ENCODE data around the gene KCNQ1OT1. TPM values are rescaled to one million over a fixed set of nuclear protein-coding genes. Genes with fewer than 3 reads are reported as not detected.

The KCNQ1OT1 gene
- total RNA-seq, 1 experiment from 2014 or later, result 2.4 TPM

- TF ChIP-seq KAT7 (CRISPR knock-in tag; IDR thresholded peaks at IDR 0.05; ENCODE audit: borderline replicate concordance) (no peak), TCF7 (CRISPR knock-in tag; IDR thresholded peaks at IDR 0.05; ENCODE audit: low read depth) (no peak), FOXK1 (CRISPR knock-in tag; IDR thresholded peaks at IDR 0.05) (no peak), CBFB (CRISPR knock-in tag; IDR thresholded peaks at IDR 0.05; ENCODE audit: low read depth) (no peak), TEAD4 (CRISPR knock-in tag; IDR thresholded peaks at IDR 0.05) (no peak), NFE2L1 (CRISPR knock-in tag; IDR thresholded peaks at IDR 0.05) (no peak), HMGA2 (CRISPR knock-in tag; IDR thresholded peaks at IDR 0.05) (no peak)
- TF ChIP-seq, protein P1, sequence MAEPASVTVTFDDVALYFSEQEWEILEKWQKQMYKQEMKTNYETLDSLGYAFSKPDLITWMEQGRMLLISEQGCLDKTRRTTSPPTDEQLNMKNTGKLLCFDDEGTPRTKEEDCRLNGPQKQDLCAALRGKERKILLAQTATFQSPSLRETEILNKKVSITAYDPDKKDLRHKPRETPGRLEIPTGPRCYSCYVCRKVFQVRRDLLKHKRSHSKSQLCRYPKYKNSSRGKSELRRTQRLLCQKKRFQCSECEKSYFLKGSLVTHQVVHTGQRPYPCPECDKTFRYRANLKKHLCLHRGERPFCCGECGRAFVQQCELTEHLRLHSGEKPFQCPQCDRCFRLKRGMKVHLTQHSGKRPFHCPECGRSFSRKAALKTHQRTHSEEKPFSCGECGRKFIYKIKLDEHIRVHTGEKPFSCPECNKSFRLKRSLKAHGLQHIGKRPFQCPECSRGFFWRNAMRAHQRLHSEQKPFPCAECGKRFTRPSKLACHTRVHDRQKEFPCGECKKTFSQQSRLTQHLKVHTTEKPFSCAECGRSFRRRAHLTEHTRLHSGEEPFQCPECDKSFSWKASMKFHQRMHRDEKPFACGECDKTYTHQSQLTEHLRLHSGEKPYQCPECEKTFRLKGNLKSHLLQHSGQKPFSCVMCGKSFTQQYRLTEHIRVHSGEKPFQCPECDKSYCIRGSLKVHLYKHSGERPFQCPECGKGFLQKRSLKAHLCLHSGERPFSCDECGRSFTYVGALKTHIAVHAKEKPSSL (CRISPR knock-in tag; conservative IDR thresholded peaks at IDR 0.05), result no peak
Measured at GRCh38 chr11:2663506-2663905, 36.3 kb downstream of the KCNQ1OT1 start (continued).

GRCh38 chr11:2662430-2663299 lies 37.1 kb downstream of the KCNQ1OT1 start:
- Mint-ChIP-seq H3K36me3 (peaks cover 58% of the 10 kb centered on the region), H3K9me3 (peaks cover 35% of the 10 kb centered on the region), H3K27ac (no peak overlapping the region), H3K4me3 (no peak overlapping the region), H3K27me3 (ENCODE audit: low read depth) (peaks cover 62% of the 10 kb centered on the region), H3K4me1 (no peaks in the 10 kb centered on the region)
- DNase-seq (ENCODE audit: low spot score) (no peak), ATAC-seq (no peak)
- ChIA-PET POLR2A (no interaction called here), CTCF (no interaction called here)
- TF ChIP-seq TCF7 (CRISPR knock-in tag; IDR thresholded peaks at IDR 0.05; ENCODE audit: low read depth), result no peak
- TF ChIP-seq ERG (CRISPR knock-in tag; IDR thresholded peaks at IDR 0.05), result no peak
- no peak for TF ChIP-seq FOXP1 (CRISPR knock-in tag; IDR thresholded peaks at IDR 0.05; ENCODE audit: borderline replicate concordance)

- H3K4me1 Mint-ChIP-seq, result no peaks in the 10 kb centered on the region
- no peak overlapping the region for H3K27ac Mint-ChIP-seq
- H3K4me3 Mint-ChIP-seq, result no peak overlapping the region
- POLR2A ChIA-PET, result no interaction called here
- H3K9me3 Mint-ChIP-seq, result peaks cover 42% of the 10 kb centered on the region
- peaks cover 69% of the 10 kb centered on the region for H3K27me3 Mint-ChIP-seq (ENCODE audit: low read depth)
- CTCF ChIA-PET, result interaction anchor here (0.6 kb wide), 1 partner anchor 14 kb away, joined by 3 read pairs; no protein-coding TSS in a partner anchor
- ATAC-seq, result no peak
- H3K36me3 Mint-ChIP-seq, result peaks cover 65% of the 10 kb centered on the region
- DNase-seq (ENCODE audit: low spot score), result no peak
- TF ChIP-seq SMAD3 (CRISPR knock-in tag; IDR thresholded peaks at IDR 0.05; ENCODE audit: borderline replicate concordance) (no peak), AFF4 (CRISPR knock-in tag; IDR thresholded peaks at IDR 0.05; ENCODE audit: borderline replicate concordance) (no peak), PRRX2 (CRISPR knock-in tag; IDR thresholded peaks at IDR 0.05) (no peak), ZNF423 (CRISPR knock-in tag; IDR thresholded peaks at IDR 0.05) (no peak), FOXP4 (CRISPR knock-in tag; IDR thresholded peaks at IDR 0.05) (no peak), ZBTB21 (CRISPR knock-in tag; IDR thresholded peaks at IDR 0.05; ENCODE audit: borderline replicate concordance) (no peak), TCF7 (CRISPR knock-in tag; IDR thresholded peaks at IDR 0.05; ENCODE audit: low read depth) (no peak), SMAD4 (CRISPR knock-in tag; IDR thresholded peaks at IDR 0.05) (no peak)
- TF ChIP-seq, protein P2, sequence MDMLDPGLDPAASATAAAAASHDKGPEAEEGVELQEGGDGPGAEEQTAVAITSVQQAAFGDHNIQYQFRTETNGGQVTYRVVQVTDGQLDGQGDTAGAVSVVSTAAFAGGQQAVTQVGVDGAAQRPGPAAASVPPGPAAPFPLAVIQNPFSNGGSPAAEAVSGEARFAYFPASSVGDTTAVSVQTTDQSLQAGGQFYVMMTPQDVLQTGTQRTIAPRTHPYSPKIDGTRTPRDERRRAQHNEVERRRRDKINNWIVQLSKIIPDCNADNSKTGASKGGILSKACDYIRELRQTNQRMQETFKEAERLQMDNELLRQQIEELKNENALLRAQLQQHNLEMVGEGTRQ (CRISPR knock-in tag; IDR thresholded peaks at IDR 0.05), result no peak
Measured at GRCh38 chr11:2662024-2662312, 37.8 kb downstream of the KCNQ1OT1 start.
